Activated T-helper 2 cell treated with anti-CD3 and anti-CD28 coated beads, Interferon-gamma antibody, Interleukin-2, Interleukin-4, amounts not matched to agents 10 μg/mL and 5 μg/mL and 100 μg/mL, durations not matched to agents 14 hours and 24 hours and 36 hours (primary cell): ENCODE measurements around the gene ERI2. TPM values are rescaled to one million over a fixed set of nuclear protein-coding genes. Genes with fewer than 3 reads are reported as not detected.

ENCODE experiments used
- DNase-seq: peaks from one replicate; pipeline ENCODE4 v3.0.0; 2021; ENCODE audit warnings: low spot score
- H3K27ac Mint-ChIP-seq: one replicate; pipeline ENCODE4 v1.8.0; 2021; ENCODE audit warnings: mixed read lengths
- H3K27me3 Mint-ChIP-seq: one replicate; pipeline ENCODE4 v1.8.0; 2021; ENCODE audit warnings: low read depth, mixed read lengths
- H3K36me3 Mint-ChIP-seq: one replicate; pipeline ENCODE4 v1.8.0; 2021; ENCODE audit warnings: low read depth, mixed read lengths
- H3K4me1 Mint-ChIP-seq: one replicate; pipeline ENCODE4 v1.8.0; 2021; ENCODE audit warnings: low read depth, mixed read lengths
- H3K4me3 Mint-ChIP-seq: one replicate; pipeline ENCODE4 v1.8.0; 2021; ENCODE audit warnings: low read depth, mild to moderate bottlenecking, moderate library complexity, mixed read lengths
- H3K9me3 Mint-ChIP-seq: one replicate; pipeline ENCODE4 v1.8.0; 2021; ENCODE audit warnings: mixed read lengths
- intact Hi-C: fragments of 100-400 bp; cut with micrococcal nuclease; formaldehyde crosslinking; loops from one replicate; pipeline ENCODE4 v1.15.1; 2023
- total RNA-seq: library from RNA; stranded (reverse); gene quantifications from 2 replicates; pipeline ENCODE4 v1.2.3, GENCODE V29; 2022

Gene ERI2
- total RNA-seq, 1 donor from 2014 or later = 14.4 TPM

- H3K27ac Mint-ChIP-seq = no peak overlapping the region
- H3K27me3 Mint-ChIP-seq = no peaks in the 10 kb centered on the region
- H3K9me3 Mint-ChIP-seq = peaks cover 16% of the 10 kb centered on the region
- intact Hi-C loops = no loop called here
- no peak for DNase-seq
- peaks cover 84% of the 10 kb centered on the region for H3K36me3 Mint-ChIP-seq
- H3K4me3 Mint-ChIP-seq = no peak overlapping the region
- peaks cover 19% of the 10 kb centered on the region for H3K4me1 Mint-ChIP-seq
Observed at GRCh38 chr16:20839504-20839903, 33.2 kb upstream of the ERI2 start.

- H3K36me3 Mint-ChIP-seq = peaks cover 87% of the 10 kb centered on the region
- no peaks in the 10 kb centered on the region for H3K27me3 Mint-ChIP-seq
- intact Hi-C loops = no loop called here
- H3K27ac Mint-ChIP-seq = no peak overlapping the region
- no peak overlapping the region for H3K4me3 Mint-ChIP-seq
- H3K4me1 Mint-ChIP-seq = peaks cover 9% of the 10 kb centered on the region
- no peak for DNase-seq
- H3K9me3 Mint-ChIP-seq = peaks cover 18% of the 10 kb centered on the region
Observed at GRCh38 chr16:20838240-20838639, 32.0 kb upstream of the ERI2 start.

DNA sequence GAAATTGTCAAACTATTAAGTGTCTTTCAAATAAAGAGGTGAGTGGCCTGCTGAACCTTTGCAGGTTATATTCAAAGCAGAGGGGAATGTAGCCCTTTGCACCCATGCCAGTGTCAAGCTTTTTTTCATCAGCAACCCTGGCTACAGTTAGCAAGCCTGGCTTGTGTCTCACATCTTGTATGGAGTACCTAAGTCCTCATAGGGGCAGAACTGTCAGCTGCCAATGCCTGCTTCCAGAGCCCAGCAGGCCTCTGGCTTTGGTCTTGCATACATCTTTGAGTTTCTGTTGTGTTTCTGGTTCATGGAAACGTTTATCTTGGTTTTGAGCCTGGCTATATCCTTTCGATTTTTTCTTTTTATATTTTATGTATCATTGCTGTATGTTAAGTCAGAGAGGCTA lies 26.8 kb upstream of the ERI2 start:
- Mint-ChIP-seq H3K4me3 (no peak overlapping the region), H3K9me3 (peaks cover 18% of the 10 kb centered on the region), H3K27me3 (no peaks in the 10 kb centered on the region), H3K4me1 (no peaks in the 10 kb centered on the region), H3K27ac (no peak overlapping the region), H3K36me3 (peaks cover 64% of the 10 kb centered on the region)
- intact Hi-C loops = no loop called here
- no peak for DNase-seq

DNA sequence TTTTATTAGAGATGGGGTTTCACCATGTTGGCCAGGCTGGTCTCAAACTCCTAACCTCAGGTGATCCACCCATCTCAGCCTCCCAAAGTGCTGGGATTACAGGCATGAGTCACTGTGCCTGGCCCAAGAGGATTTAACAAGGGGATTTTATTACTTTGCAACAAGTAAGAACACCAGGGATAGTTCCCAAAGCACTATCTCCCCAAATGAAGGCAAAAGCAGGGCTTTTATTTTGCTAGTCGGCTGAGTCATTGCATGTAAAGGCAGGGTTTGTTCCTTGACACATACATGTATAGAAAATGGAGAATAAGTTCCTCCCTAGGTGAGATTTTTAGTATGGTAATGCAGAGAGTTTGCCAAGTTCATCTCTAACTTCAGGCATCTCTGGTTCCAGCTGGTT lies 24.1 kb upstream of the ERI2 start:
- Mint-ChIP-seq H3K27ac (no peak overlapping the region), H3K36me3 (peaks cover 52% of the 10 kb centered on the region), H3K4me3 (no peak overlapping the region), H3K27me3 (no peaks in the 10 kb centered on the region), H3K9me3 (peaks cover 5% of the 10 kb centered on the region), H3K4me1 (no peaks in the 10 kb centered on the region)
- intact Hi-C loops = no loop called here
- DNase-seq = no peak

DNA sequence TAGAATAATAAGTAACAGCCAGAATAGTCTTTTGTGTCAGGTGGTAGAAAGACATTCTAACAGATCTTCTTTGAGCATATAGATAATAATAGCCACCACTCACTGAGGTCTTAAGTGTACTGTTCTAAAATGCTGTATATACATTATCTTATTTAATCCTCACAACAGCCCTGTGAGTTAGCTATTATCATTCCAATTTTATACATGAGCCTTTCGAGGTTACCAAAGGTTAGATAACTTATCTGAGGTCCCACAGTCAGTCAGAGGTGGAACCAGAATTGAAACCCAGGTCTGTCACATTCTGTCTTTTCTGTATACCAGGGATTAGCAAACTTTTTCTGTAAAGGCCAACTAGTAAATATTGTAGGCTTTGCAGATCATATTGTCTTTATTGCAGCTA lies 23.3 kb upstream of the ERI2 start:
- intact Hi-C loops = no loop called here
- H3K4me1 Mint-ChIP-seq = no peaks in the 10 kb centered on the region
- peaks cover 48% of the 10 kb centered on the region for H3K36me3 Mint-ChIP-seq
- H3K27ac Mint-ChIP-seq = no peak overlapping the region
- no peak for DNase-seq
- H3K27me3 Mint-ChIP-seq = no peaks in the 10 kb centered on the region
- H3K4me3 Mint-ChIP-seq = no peak overlapping the region
- peaks cover 2% of the 10 kb centered on the region for H3K9me3 Mint-ChIP-seq

DNA sequence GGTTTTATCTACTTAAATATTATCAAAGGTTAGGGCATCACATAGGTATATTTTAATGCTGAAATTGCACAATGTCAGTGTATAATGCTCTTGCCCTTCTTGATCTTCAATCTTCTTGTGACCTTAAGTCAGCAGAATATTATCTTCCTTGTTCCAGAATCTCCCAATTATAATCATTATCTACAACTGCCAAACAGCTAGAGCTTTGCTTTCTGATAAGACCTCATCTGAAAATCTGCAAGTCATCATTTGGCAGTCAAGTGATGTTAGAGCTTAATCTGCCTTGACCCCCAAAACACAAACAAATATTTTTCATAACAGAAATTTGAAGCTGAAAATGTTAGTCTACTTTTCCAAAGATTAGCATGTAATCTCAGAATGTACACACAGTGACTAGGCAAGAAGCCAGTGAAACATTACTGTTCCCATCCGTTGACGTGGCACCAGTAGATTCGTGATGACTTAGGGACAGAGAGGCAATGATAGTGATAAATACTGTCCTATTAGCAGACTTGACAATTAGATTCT lies 19.8 kb upstream of the ERI2 start:
- no peaks in the 10 kb centered on the region for H3K27me3 Mint-ChIP-seq
- H3K4me3 Mint-ChIP-seq = no peak overlapping the region
- no peak overlapping the region for H3K27ac Mint-ChIP-seq
- no peaks in the 10 kb centered on the region for H3K9me3 Mint-ChIP-seq
- no peak for DNase-seq
- intact Hi-C loops = no loop called here
- H3K36me3 Mint-ChIP-seq = peaks cover 49% of the 10 kb centered on the region
- peaks cover 24% of the 10 kb centered on the region for H3K4me1 Mint-ChIP-seq

- peaks cover 63% of the 10 kb centered on the region for H3K36me3 Mint-ChIP-seq
- peaks cover 24% of the 10 kb centered on the region for H3K4me1 Mint-ChIP-seq
- H3K9me3 Mint-ChIP-seq = no peaks in the 10 kb centered on the region
- no peak overlapping the region for H3K4me3 Mint-ChIP-seq
- intact Hi-C loops = no loop called here
- H3K27me3 Mint-ChIP-seq = no peaks in the 10 kb centered on the region
- no peak for DNase-seq
- H3K27ac Mint-ChIP-seq = no peak overlapping the region
Observed at GRCh38 chr16:20822521-20823325, 16.5 kb upstream of the ERI2 start.

GRCh38 chr16:20821682-20822081 lies 15.4 kb upstream of the ERI2 start:
- H3K27ac Mint-ChIP-seq = no peak overlapping the region
- no peak overlapping the region for H3K4me3 Mint-ChIP-seq
- H3K4me1 Mint-ChIP-seq = peaks cover 24% of the 10 kb centered on the region
- intact Hi-C loops = no loop called here
- H3K9me3 Mint-ChIP-seq = no peaks in the 10 kb centered on the region
- H3K27me3 Mint-ChIP-seq = no peaks in the 10 kb centered on the region
- no peak for DNase-seq
- peaks cover 62% of the 10 kb centered on the region for H3K36me3 Mint-ChIP-seq

DNA sequence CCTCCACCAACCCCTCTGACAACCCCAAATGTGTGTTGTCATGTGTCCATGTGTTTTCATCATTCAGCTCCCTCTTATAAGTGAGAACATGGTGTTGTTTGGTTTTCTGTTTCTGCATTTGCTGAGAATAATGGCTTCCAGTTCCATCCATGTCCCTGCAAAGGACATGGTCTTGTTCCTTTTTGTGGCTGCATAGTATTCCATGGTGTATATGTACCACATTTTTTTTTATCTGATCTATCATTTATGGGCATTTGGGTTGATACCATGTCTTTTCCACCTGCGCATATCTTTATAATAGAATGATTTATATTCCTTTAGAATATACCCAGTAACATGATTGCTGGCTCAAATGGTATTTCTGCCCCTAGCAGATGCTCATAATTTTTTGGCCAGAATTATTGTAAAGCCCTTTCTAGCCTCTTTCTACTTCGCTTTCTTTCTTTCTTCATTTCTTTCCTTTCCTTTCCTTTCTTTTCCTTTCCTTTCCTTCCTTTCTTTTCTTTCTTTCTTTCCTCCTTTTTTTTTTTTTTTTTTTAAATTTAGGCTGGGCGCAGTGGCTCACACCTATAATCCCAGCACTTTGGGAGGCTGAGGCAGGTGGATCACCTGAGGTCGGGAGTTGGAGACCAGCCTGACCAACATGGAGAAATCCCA lies 12.8 kb upstream of the ERI2 start:
- intact Hi-C loops = no loop called here

GRCh38 chr16:20814784-20815183 lies 8.5 kb upstream of the ERI2 start:
- peaks cover 16% of the 10 kb centered on the region for H3K4me1 Mint-ChIP-seq
- intact Hi-C loops = no loop called here
- no peak overlapping the region for H3K4me3 Mint-ChIP-seq
- H3K36me3 Mint-ChIP-seq = peaks cover 56% of the 10 kb centered on the region
- H3K27ac Mint-ChIP-seq = no peak overlapping the region
- no peaks in the 10 kb centered on the region for H3K9me3 Mint-ChIP-seq
- H3K27me3 Mint-ChIP-seq = no peaks in the 10 kb centered on the region
- no peak for DNase-seq

More for the DNA sequence above, 12.8 kb upstream of the ERI2 start:
- Mint-ChIP-seq H3K27ac (no peak overlapping the region), H3K4me1 (peaks cover 25% of the 10 kb centered on the region), H3K4me3 (no peak overlapping the region), H3K36me3 (peaks cover 63% of the 10 kb centered on the region), H3K27me3 (no peaks in the 10 kb centered on the region), H3K9me3 (no peaks in the 10 kb centered on the region)
- DNase-seq = no peak

- DNase-seq = no peak
- no peak overlapping the region for H3K27ac Mint-ChIP-seq
- no peaks in the 10 kb centered on the region for H3K27me3 Mint-ChIP-seq
- no peaks in the 10 kb centered on the region for H3K9me3 Mint-ChIP-seq
- intact Hi-C loops = no loop called here
- no peak overlapping the region for H3K4me3 Mint-ChIP-seq
- peaks cover 54% of the 10 kb centered on the region for H3K36me3 Mint-ChIP-seq
- H3K4me1 Mint-ChIP-seq = peaks cover 25% of the 10 kb centered on the region
Observed at GRCh38 chr16:20812510-20812909, 6.2 kb upstream of the ERI2 start.

- Mint-ChIP-seq H3K27me3 (no peaks in the 10 kb centered on the region), H3K9me3 (no peaks in the 10 kb centered on the region), H3K27ac (no peak overlapping the region), H3K4me3 (no peak overlapping the region), H3K36me3 (peaks cover 51% of the 10 kb centered on the region), H3K4me1 (peaks cover 25% of the 10 kb centered on the region)
- intact Hi-C loops = no loop called here
- no peak for DNase-seq
Observed at GRCh38 chr16:20811889-20812439, 5.7 kb upstream of the ERI2 start.

DNA sequence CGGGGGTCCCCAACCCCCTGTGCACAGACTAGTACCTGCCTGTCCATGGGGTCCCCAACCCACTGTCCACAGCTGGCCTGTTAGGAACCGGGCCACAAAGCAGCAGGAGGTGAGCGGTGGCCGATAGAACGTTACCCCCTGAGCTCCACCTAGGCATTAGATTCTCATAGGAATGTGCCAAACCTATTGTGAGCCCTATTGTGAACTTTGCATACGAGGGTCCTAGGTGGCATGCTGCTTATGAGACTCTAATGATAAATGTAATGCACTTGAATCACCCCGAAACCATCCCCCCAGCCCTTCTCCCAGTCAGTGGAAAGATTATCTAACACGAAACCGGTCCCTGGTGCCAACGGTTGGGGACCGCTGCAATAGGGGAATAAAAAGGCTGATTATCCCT lies 1.6 kb upstream of the ERI2 start:
- Mint-ChIP-seq H3K4me3 (peak overlapping the region; percentile 97), H3K9me3 (no peaks in the 10 kb centered on the region), H3K27ac (peak overlapping the region; percentile 91), H3K27me3 (no peaks in the 10 kb centered on the region), H3K36me3 (peaks cover 20% of the 10 kb centered on the region), H3K4me1 (peaks cover 30% of the 10 kb centered on the region)
- intact Hi-C loops = loop anchor here (2.0 to 5.0 kb wide), 2 partner anchors 67 to 104 kb away; partner anchors contain the start of gene THUMPD1
- no peak for DNase-seq
